ENCODE data around the gene USP47.

Gene USP47

GRCh38 chr11:11973866-11974265 lies 132.1 kb downstream of the USP47 start:
- TF ChIP-seq CTCF (IDR thresholded peaks at IDR 0.05; ENCODE audit: low read length, missing control alignments): no peak
- no peak overlapping the region for H3K4me3 ChIP-seq (replicated peaks; ENCODE audit: low read depth, low read length)
- DNase-seq (ENCODE audit: low read depth): no peak

DNA sequence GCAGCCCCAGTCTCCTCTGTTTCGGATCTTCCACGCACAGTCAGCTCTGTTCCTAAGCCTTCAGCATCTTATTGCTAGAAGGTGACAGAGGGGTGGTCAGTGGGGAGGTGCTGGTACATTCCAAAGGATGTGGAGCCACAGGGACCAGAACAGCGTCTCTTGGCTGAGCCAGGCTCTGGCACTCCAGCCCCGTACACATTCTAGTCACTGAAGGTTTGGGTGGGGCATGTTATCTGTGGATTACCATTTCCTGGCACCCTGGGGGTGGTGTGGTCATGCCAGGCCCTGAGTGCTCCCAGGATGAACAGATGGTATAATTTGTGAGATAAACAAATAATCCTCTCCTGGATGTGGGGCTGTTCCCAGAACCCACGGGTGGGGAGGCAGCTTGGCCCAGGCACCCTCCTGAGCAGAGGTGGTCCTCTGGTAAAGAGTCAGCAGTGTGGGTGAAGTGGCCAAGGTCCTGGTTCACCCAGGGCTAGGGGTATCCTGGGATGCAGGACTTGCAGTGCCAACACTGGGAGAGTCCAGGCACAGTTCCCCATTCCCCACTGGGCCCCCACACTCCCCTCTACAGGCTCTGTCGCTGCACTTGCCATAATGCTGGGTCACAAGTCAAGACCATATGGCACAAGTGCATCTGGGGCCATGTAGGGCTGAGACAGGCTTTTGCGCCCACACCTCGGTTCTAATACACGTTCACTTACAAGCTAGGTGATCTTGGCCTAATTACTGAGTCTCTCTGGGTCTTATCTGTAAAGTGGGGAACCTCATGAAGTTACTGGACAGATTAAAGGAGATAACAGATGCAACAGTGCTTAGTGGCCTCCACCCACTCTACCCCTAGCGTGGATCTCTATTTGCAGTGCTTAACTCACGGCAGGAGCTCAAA lies 133.7 kb downstream of the USP47 start:
- H3K4me3 ChIP-seq (replicated peaks; ENCODE audit: low read depth, low read length): no peak overlapping the region
- no peak for DNase-seq (ENCODE audit: low read depth)
- no peak for TF ChIP-seq CTCF (IDR thresholded peaks at IDR 0.05; ENCODE audit: low read length, missing control alignments)

DNA sequence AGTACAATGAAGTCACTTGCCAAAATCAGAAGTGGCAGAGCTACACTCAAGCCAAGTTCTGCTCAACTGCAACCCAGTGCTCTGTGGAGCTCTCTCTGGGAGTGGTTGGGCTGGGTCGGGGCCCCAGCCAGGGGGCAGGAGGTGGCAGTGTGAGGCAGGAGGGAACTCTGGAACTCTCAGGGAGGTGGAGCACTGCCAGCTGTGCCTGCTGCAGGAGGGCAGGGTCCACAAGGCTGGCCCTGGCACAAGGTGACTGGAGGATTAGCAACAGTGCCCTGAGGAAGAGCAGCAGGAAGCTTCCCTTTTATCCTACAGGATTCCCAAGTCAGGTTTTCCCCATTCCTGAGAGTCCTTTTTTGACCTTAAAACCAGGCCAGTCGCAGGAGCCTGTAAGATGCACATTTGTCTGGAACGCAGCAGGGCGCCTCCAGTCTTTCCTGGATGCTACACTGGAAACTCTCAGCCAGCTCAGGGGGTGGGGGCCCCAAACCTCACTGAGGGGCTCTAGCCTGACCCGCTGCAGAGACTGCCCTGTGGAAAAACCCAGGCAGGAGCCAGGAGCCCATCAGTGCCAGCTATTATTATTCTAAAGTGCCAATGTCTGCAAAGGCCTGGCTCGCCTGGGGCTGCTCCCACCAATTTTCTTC lies 134.8 kb downstream of the USP47 start:
- no peak overlapping the region for H3K4me3 ChIP-seq (replicated peaks; ENCODE audit: low read depth, low read length)
- DNase-seq (ENCODE audit: low read depth): no peak
- no peak for TF ChIP-seq CTCF (IDR thresholded peaks at IDR 0.05; ENCODE audit: low read length, missing control alignments)

DNA sequence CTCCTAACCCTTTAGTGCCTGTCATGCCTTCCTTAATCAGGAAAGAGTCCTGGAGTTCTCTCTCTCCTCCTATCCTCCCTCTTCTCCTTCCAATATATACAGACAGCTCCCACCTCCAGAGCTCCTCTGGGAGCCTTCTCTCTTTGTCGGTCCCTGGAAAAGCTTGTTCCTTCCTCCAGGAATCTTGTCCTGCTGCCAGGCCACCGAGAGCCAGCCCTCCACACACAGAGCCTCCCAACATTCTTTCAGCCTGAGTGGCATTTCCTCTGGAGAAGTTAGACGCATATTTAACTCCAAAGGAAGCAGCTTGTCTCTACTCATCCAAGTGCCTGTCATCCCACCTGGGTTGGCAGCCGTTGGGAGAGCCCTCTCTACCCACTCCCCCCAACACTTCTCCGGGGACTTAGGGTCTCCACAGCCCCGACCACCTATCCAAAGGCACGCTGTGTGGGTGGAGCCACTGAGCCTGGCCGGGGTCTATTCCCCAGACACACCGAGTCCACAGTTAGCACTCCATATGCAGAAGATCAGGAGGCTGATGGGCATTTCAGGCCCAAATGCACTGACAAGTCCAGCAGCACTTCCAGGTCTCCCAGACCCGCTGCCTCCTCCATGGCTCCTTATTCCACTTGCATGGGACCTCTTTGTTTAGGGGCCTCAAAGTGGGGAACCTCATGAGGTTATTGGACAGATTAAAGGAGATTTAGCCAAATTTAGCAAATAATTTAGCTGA lies 135.6 kb downstream of the USP47 start:
- no peak for TF ChIP-seq CTCF (IDR thresholded peaks at IDR 0.05; ENCODE audit: low read length, missing control alignments)
- no peak overlapping the region for H3K4me3 ChIP-seq (replicated peaks; ENCODE audit: low read depth, low read length)
- DNase-seq (ENCODE audit: low read depth): peak; percentile 94

DNA sequence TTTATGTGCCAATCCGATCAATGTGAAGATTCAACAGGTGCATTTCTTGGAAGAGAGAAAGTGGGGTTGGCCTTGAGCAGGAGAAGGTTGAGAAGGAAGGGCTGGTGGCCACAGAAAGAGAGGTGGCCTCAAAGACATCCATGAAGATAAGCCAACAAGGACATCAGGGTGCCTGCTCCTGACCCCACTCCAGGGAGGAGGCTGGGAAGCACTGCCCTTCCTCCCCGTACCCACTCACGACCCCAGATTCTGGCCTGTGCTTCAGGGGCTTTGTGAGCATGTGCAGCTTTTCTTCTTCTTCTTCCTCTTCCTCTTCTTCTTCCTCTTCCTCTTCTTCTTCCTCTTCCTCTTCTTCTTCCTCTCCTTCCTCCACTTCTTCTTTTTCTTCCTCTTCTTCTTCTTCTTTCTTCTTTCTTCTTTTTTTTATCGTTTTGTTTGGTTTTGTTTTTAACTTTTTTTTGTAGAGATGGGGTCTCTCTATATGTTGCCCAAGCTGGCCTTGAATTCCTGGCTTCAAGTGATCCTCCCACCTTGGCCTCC lies 136.4 kb downstream of the USP47 start:
- TF ChIP-seq CTCF (IDR thresholded peaks at IDR 0.05; ENCODE audit: low read length, missing control alignments): no peak
- DNase-seq (ENCODE audit: low read depth): no peak
- H3K4me3 ChIP-seq (replicated peaks; ENCODE audit: low read depth, low read length): no peak overlapping the region

DNA sequence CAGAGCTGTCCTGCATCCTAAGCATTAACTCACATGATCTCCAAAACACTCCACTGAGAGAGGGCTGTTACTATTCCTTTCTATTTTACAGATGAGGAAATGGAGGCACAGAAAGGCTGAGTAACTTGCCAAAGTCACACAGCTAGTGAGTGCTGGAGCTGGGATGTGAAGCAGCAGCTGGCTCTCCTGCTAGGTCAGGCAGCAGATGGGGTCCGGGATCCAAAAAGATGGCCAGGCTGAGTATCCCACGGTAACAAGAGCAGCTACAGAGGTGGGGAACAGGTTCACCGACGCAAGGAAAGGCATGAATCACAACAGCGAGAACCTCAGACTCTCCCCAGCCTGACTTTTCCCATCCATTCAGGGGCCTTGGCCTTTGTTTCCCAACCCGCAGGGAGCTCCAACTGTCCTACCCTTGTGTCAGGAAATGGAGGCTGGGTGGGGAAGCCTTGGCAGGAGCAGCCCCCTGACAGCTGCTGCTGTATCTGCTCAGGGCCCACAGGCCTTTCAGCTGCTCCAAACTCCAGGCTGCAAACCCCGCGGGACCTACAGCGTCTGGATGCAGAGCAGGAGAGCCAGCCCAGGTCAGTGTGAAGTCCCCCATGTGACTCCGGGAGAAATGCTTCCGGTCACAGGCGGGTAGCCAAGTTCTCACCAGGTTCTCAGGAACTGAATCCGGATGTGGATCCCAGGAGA lies 137.2 kb downstream of the USP47 start:
- H3K4me3 ChIP-seq (replicated peaks; ENCODE audit: low read depth, low read length): no peak overlapping the region
- no peak for TF ChIP-seq CTCF (IDR thresholded peaks at IDR 0.05; ENCODE audit: low read length, missing control alignments)
- DNase-seq (ENCODE audit: low read depth): peak; percentile 95

All from fibroblast of pulmonary artery (primary cell).